Heart left ventricle (tissue), 16 donors: ENCODE measurements around the gene OR5AP2. TPM values are rescaled to one million over a fixed set of nuclear protein-coding genes. Genes with fewer than 3 reads are reported as not detected.
A peak's percentile ranks its signal among the peaks of the same experiment; 100 is the strongest.
"Not testable (repeated sequence)": the region's sequence is repeated elsewhere in the genome, so short reads cannot be mapped to it uniquely, and the experiment has no call there.

Experiments
- ATAC-seq, 4 donors: fragments of 200-7000 bp; cut with Tn5 transposase; one replicate each; pipeline ENCODE4 v1.9.1; 2020 to 2022; ENCODE audit warnings: moderate library complexity in 4 of 4, mild to moderate bottlenecking in 3 of 4, moderate number of reproducible peaks in 1 of 4
- DNase-seq, 5 donors: peaks; one replicate each; pipeline ENCODE4 v3.0.0-alpha.2; 2020
- H3K27ac ChIP-seq, 12 donors: fragments of 200-600 bp; sonication (generic) in 4 of 12; one replicate each; pipeline versions ENCODE4 v1.5.0 to v1.8.0; 2016 to 2022; ENCODE audit warnings: mild to moderate bottlenecking in 2 of 12
- H3K27me3 ChIP-seq, 9 donors: fragments of 200-600 bp; sonication (generic) in 2 of 9; one replicate each; pipeline versions ENCODE4 v1.5.1 to v1.8.0; 2016 to 2022; ENCODE audit warnings: mild to moderate bottlenecking in 3 of 9
- H3K36me3 ChIP-seq, 9 donors: fragments of 200-600 bp; sonication (generic) in 2 of 9; one replicate each; pipeline versions ENCODE4 v1.5.0 to v1.8.0; 2018 to 2022; ENCODE audit warnings: mild to moderate bottlenecking in 2 of 9
- H3K4me1 ChIP-seq, 12 donors: fragments of 200-600 bp; sonication (generic) in 4 of 12; one replicate each; pipeline versions ENCODE4 v1.5.0 to v1.8.0; 2016 to 2022; ENCODE audit warnings: mild to moderate bottlenecking in 3 of 12
- H3K4me3 ChIP-seq, 12 donors: fragments of 200-600 bp; sonication (generic) in 4 of 12; one replicate each; pipeline versions ENCODE4 v1.5.0 to v1.8.0; 2017 to 2022; ENCODE audit warnings: mild to moderate bottlenecking in 9 of 12, moderate library complexity in 4 of 12
- H3K9me3 ChIP-seq, 12 donors: fragments of 200-600 bp; sonication (generic) in 4 of 12; one replicate each; pipeline versions ENCODE4 v1.5.0 to v1.8.0; 2016 to 2022; ENCODE audit warnings: mild to moderate bottlenecking in 1 of 12
- POLR2A ChIP-seq, 2 donors: fragments of 450-650 bp; IDR thresholded peaks; one replicate each; pipeline ENCODE4 v1.6.1; 2017; ENCODE audit warnings: antibody characterized with exemption in 2 of 2, mild to moderate bottlenecking in 2 of 2, moderate library complexity in 2 of 2
- WGBS, 4 donors: extraction: QIAGEN DNeasy Blood & Tissue Kit in 2 of 4; methylation state at CpG; one replicate each; pipeline versions ENCODE4 v1.1.5 to v1.1.7; 2013 to 2018; 5-methylcytosine and 5-hydroxymethylcytosine counted together
- intact Hi-C, 10 donors: fragments of 100-400 bp; cut with DNase I; formaldehyde crosslinking; loops; one replicate each; pipeline versions ENCODE4 v1.11.1 to v1.14.2; 2022
- polyA plus RNA-seq, 2 donors: library from polyadenylated mRNA; stranded (reverse); fragments of 200-250 nt; gene quantifications; one replicate each; pipeline ENCODE4 v1.2.3, GENCODE V29; 2013
- total RNA-seq, 9 donors: library from RNA; depleted of rRNA in 2 of 9; stranded (reverse); fragments of >200 nt in 2 of 9; fragmentation: NEBNext Ultra II Directional in 3 of 9; extraction: Animal tissue kit (Norgen Biotek cat#: 25700) in 3 of 9; gene quantifications; one replicate each; pipeline versions ENCODE4 v1.1.0 to v1.2.4, GENCODE V29; 2016 to 2023
- TF ChIP-seq, protein P1 (sequence below), 12 donors: fragments of 200-600 bp; sonication (generic) in 4 of 12; IDR thresholded peaks; one replicate each; pipeline versions ENCODE4 v1.5.0 to v1.8.0; 2018 to 2022; ENCODE audit warnings: antibody characterized with exemption in 12 of 12, mild to moderate bottlenecking in 5 of 12
- donor health status: ischemic (EF 13 %, LVEDD 7.1; RV severe dilation, severe dysfunction).
- donor health status: healthy with polysubstance abuse.
- donor health status: DM: no; HTN: yes; CAD: no.
- donor health status: DM: no; HTN: no; CAD: no.
- donor health status: ischemic (EF 25% LVEDD 6.9; RV normal size, moderate dysfunction).
- donor health status: ischemic (EF 25% LVEDD 5.7; RV mildly dilated, moderate dysfunction).
- donor health status: healthy.
- donor health status: DM: yes; HTN: yes; CAD: no.
- donor health status: ischemic (EF 35%, LVEDD 5.7; RV mildly dilated, moderate dysfunction).
- donor health status: nonischemic (EF 11% LVEDD 7.7; RV severe dilation, severe dysfunction).
- donor health status: DM: yes; HTN: yes; CAD: no.
- donor health status: PGD.
- donor health status: ischemic (EF 29% LVEDD 5.4; RV normal size, mild dysfunction).
- donor health status: nonischemic (EF 23%, LVEDD 6.1; RV moderate dilation, normal function).

Gene OR5AP2
- total and polyA plus RNA-seq, 11 donors, result not detected

DNA sequence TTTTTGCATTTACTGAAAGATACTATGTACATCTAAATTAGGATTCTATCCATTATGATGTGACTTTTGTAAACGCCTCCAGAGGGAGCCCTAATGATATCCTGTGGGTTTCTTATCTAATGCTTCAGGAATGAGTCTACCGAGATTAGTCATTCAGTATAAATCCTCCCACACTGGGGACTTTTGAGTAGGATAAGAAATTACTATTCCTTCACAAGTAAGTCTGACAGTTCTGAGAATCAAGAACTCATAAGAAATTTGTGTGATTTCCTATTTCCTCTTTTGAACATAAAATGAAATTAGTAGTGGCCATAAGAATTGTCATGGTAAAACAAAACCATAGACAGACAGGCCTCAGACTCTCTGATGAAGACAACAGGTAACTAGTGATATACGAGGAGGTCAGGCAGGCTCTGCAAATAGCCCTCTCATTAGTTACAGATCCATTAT lies 17.6 kb downstream of the OR5AP2 start:
- no peak for TF ChIP-seq POLR2A (IDR thresholded peaks at IDR 0.05)
- TF ChIP-seq, protein P1, sequence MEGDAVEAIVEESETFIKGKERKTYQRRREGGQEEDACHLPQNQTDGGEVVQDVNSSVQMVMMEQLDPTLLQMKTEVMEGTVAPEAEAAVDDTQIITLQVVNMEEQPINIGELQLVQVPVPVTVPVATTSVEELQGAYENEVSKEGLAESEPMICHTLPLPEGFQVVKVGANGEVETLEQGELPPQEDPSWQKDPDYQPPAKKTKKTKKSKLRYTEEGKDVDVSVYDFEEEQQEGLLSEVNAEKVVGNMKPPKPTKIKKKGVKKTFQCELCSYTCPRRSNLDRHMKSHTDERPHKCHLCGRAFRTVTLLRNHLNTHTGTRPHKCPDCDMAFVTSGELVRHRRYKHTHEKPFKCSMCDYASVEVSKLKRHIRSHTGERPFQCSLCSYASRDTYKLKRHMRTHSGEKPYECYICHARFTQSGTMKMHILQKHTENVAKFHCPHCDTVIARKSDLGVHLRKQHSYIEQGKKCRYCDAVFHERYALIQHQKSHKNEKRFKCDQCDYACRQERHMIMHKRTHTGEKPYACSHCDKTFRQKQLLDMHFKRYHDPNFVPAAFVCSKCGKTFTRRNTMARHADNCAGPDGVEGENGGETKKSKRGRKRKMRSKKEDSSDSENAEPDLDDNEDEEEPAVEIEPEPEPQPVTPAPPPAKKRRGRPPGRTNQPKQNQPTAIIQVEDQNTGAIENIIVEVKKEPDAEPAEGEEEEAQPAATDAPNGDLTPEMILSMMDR (IDR thresholded peaks at IDR 0.05), result peak in 11 of 12 donors; percentile 7 to 54 (median 35)
- Histone ChIP-seq H3K4me1 (no peaks in the 10 kb centered on the region), H3K9me3 (no peaks in the 10 kb centered on the region), H3K27me3 (no peaks in the 10 kb centered on the region), H3K36me3 (no peaks in the 10 kb centered on the region), H3K27ac (no peak overlapping the region), H3K4me3 (no peak overlapping the region)
- intact Hi-C loops, result loop anchor here in 5 of 10 donors (5.0 to 10.0 kb wide), 4 partner anchors 150 to 160 kb away; no protein-coding TSS in a partner anchor
- 2 to 8% (median 6%) methylated on average over 3 of the region's 3 CpGs for WGBS, 4 donors
- DNase-seq (no peak), ATAC-seq (peak in 2 of 4 donors; percentile 48 to 81)

DNA sequence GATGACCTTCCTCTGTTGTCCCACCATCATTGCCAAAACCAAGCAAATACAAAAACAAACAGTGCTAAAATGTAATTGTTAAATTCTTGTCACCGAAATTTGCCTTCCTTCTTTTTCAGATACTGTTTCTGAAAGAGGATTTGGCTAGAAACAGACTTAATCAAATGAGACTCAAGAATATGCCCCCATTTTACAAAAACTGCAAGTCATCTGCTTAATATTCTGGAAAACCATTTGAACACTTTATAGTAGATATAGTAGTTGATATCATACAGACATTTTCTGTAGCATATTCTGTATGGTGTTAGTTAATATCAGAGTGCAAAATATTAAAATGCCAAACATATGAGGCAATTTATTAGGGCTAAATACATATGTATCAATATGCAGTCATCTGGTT lies 31.1 kb downstream of the OR5AP2 start:
- TF ChIP-seq, protein P1 (IDR thresholded peaks at IDR 0.05), result no peak
- no peak for TF ChIP-seq POLR2A (IDR thresholded peaks at IDR 0.05)
- Histone ChIP-seq H3K36me3 (no peaks in the 10 kb centered on the region), H3K4me1 (no peaks in the 10 kb centered on the region), H3K27me3 (no peaks in the 10 kb centered on the region), H3K27ac (no peak overlapping the region), H3K9me3 (no peaks in the 10 kb centered on the region), H3K4me3 (no peak overlapping the region)
- DNase-seq, result no peak
- 71 to 91% (median 79%) methylated on average over 1 of the region's 1 CpG for WGBS, 4 donors
- intact Hi-C loops, result no loop called here
- no peak for ATAC-seq

DNA sequence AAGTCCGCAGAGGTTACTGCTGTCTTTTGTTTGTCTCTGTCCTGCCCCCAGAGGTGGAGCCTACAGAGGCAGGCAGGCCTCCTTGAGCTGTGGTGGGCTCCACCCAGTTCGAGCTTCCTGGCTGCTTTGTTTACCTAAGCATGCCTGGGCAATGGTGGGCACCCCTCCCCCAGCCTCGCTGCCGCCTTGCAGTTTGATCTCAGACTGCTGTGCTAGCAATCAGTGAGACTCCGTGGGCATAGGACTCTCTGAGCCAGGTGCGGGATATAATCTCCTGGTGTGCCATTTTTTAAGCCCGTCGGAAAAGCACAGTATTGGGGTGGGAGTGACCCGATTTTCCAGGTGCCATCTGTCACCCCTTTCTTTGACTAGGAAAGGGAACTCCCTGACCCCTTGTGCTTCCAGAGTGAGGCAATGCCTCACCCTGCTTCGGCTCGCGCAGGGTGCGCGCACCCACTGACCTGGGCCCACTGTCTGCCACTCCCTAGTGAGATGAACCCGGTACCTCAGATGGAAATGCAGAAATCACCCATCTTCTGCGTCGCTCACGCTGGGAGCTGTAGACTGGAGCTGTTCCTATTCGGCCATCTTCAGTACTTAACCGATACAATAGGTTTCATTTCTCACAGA lies 50.0 kb downstream of the OR5AP2 start:
- H3K36me3 ChIP-seq, ATAC-seq, DNase-seq, intact Hi-C loops, H3K9me3 ChIP-seq, H3K4me3 ChIP-seq, H3K27ac ChIP-seq, H3K4me1 ChIP-seq, H3K27me3 ChIP-seq: not testable (repeated sequence)
- 87 to 90% (median 90%) methylated on average over 20 of the region's 20 CpGs for WGBS, 4 donors

Other genes with a start within 250 kb of the OR5AP2 start
- gene OR5AL1, start 229.7 kb downstream of the OR5AP2 start, total RNA-seq, result not detected
- not detected for gene OR5AL1, start 229.7 kb downstream of the OR5AP2 start, polyA plus RNA-seq
- not detected for gene OR5M3, start 169.1 kb downstream of the OR5AP2 start, total RNA-seq
- gene OR5M3, start 169.1 kb downstream of the OR5AP2 start, polyA plus RNA-seq, result not detected
- gene OR5M8, start 151.1 kb downstream of the OR5AP2 start, total RNA-seq, result not detected
- gene OR5M8, start 151.1 kb downstream of the OR5AP2 start, polyA plus RNA-seq, result not detected
- gene OR5M11, start 99.2 kb downstream of the OR5AP2 start, total RNA-seq, result not detected
- gene OR5M11, start 99.2 kb downstream of the OR5AP2 start, polyA plus RNA-seq, result not detected
- gene OR5M10, start 64.7 kb downstream of the OR5AP2 start, total RNA-seq, result not detected
- gene OR5M10, start 64.7 kb downstream of the OR5AP2 start, polyA plus RNA-seq, result not detected
- gene OR5M1, start 27.6 kb downstream of the OR5AP2 start, total RNA-seq, result not detected
- not detected for gene OR5M1, start 27.6 kb downstream of the OR5AP2 start, polyA plus RNA-seq
- gene OR5AR1, start 21.2 kb upstream of the OR5AP2 start, total RNA-seq, result not detected
- gene OR5AR1, start 21.2 kb upstream of the OR5AP2 start, polyA plus RNA-seq, result not detected
- not detected for gene OR9G1, start 56.7 kb upstream of the OR5AP2 start, total RNA-seq
- gene OR9G1, start 56.7 kb upstream of the OR5AP2 start, polyA plus RNA-seq, result not detected
- gene OR9G4, start 106.3 kb upstream of the OR5AP2 start, total RNA-seq, result not detected
- gene OR9G4, start 106.3 kb upstream of the OR5AP2 start, polyA plus RNA-seq, result not detected